Neural cell (in vitro differentiated cells): ENCODE data around the gene CRTAP. TPM values are rescaled to one million over a fixed set of nuclear protein-coding genes. Genes with fewer than 3 reads are reported as not detected.
"Not testable (repeated sequence)": the region's sequence is repeated elsewhere in the genome, so short reads cannot be mapped to it uniquely, and the experiment has no call there.

Experiments
- H2AFZ ChIP-seq: fragments of 200-600, 300-800 bp; sonication (generic), shearing (Covaris generic); 2 replicates; pipeline ENCODE4 v1.6.0; 2014; ENCODE audit warnings: low read depth, mild to moderate bottlenecking, antibody characterized with exemption, low read length, moderate library complexity
- H3F3A ChIP-seq: fragments of 200-600 bp; shearing (Covaris generic); 2 replicates; pipeline ENCODE4 v1.6.1; 2016; ENCODE audit warnings: mild to moderate bottlenecking, moderate library complexity, mixed read lengths, antibody characterized with exemption, low read length; ENCODE audit not compliant: insufficient read depth, poor library complexity, severe bottlenecking
- H3K27ac ChIP-seq: fragments of 200-600, 300-800 bp; sonication (generic), shearing (Covaris generic); 2 replicates; pipeline ENCODE4 v1.5.1; 2014; ENCODE audit warnings: mild to moderate bottlenecking, low read length, moderate library complexity
- H3K27me3 ChIP-seq: fragments of 300-800, 200-600 bp; sonication (generic), shearing (Covaris generic); 2 replicates; pipeline ENCODE4 v1.6.0; 2014; ENCODE audit warnings: mild to moderate bottlenecking, low read depth, low read length, moderate library complexity; ENCODE audit not compliant: insufficient read depth
- H3K36me3 ChIP-seq: fragments of 300-800, 200-600 bp; sonication (generic), shearing (Covaris generic); 2 replicates; pipeline ENCODE4 v1.5.1; 2014; ENCODE audit warnings: mild to moderate bottlenecking, antibody characterized with exemption, low read length, moderate library complexity; ENCODE audit not compliant: insufficient read depth
- H3K4me2 ChIP-seq: fragments of 300-800, 200-600 bp; sonication (generic), shearing (Covaris generic); 2 replicates; pipeline ENCODE4 v1.6.0; 2014; ENCODE audit warnings: mild to moderate bottlenecking, low read length
- H3K4me3 ChIP-seq: fragments of 300-800, 200-600 bp; sonication (generic), shearing (Covaris generic); 2 replicates; pipeline ENCODE4 v1.5.1; 2014; ENCODE audit warnings: mild to moderate bottlenecking, low read length, moderate library complexity
- H3K79me2 ChIP-seq: fragments of 200-600 bp; shearing (Covaris generic); replicated peaks from 2 replicates; pipeline ENCODE4 v1.6.0; 2014; ENCODE audit warnings: mild to moderate bottlenecking, low read length, moderate library complexity; ENCODE audit not compliant: insufficient read depth
- H3K9ac ChIP-seq: fragments of 300-800, 200-600 bp; sonication (generic), shearing (Covaris generic); 2 replicates; pipeline ENCODE4 v1.6.1; 2016; ENCODE audit warnings: mild to moderate bottlenecking, low read length, mixed read lengths
- H3K9me2 ChIP-seq: fragments of 200-600 bp; shearing (Covaris generic); 2 replicates; pipeline ENCODE4 v1.6.1; 2016; ENCODE audit warnings: mild to moderate bottlenecking, low read length, mixed read lengths; ENCODE audit not compliant: insufficient read depth
- H3K9me3 ChIP-seq: fragments of 200-600, 300-800 bp; sonication (generic), shearing (Covaris generic); 2 replicates; pipeline ENCODE4 v1.6.1; 2016; ENCODE audit warnings: mild to moderate bottlenecking, mixed run types, low read length, moderate library complexity, mixed read lengths
- H4K20me1 ChIP-seq: fragments of 200-600 bp; shearing (Covaris generic); 2 replicates; pipeline ENCODE4 v1.6.1; 2016; ENCODE audit warnings: mild to moderate bottlenecking, mixed run types; ENCODE audit not compliant: insufficient read depth
- CTCF ChIP-seq: fragments of 450-650 bp; IDR thresholded peaks from 2 replicates; pipeline ENCODE4 v1.5.1; 2014; ENCODE audit warnings: antibody characterized with exemption, mild to moderate bottlenecking, moderate library complexity; ENCODE audit not compliant: poor library complexity, severe bottlenecking
- EP300 ChIP-seq: fragments of 450-650 bp; conservative IDR thresholded peaks from 2 replicates; pipeline ENCODE4 v1.6.1; 2014; ENCODE audit warnings: antibody characterized with exemption, mild to moderate bottlenecking, moderate library complexity; ENCODE audit not compliant: poor library complexity, severe bottlenecking
- EZH2 ChIP-seq: fragments of 200-600, 300-800 bp; shearing (Covaris generic), sonication (generic); IDR thresholded peaks from 2 replicates; pipeline ENCODE4 v1.6.1; 2014; ENCODE audit warnings: antibody characterized with exemption, low read length, borderline replicate concordance, mild to moderate bottlenecking; ENCODE audit not compliant: insufficient read depth, poor library complexity, severe bottlenecking
- MXI1 ChIP-seq: fragments of 450-650 bp; conservative IDR thresholded peaks from 2 replicates; pipeline ENCODE4 v1.6.1; 2014; ENCODE audit warnings: antibody characterized with exemption, mild to moderate bottlenecking; ENCODE audit not compliant: poor library complexity, severe bottlenecking
- POLR2AphosphoS5 ChIP-seq: IDR thresholded peaks from 2 replicates; pipeline ENCODE4 v1.6.1; 2012
- RAD21 ChIP-seq: fragments of 450-650 bp; conservative IDR thresholded peaks from 2 replicates; pipeline ENCODE4 v1.6.1; 2014; ENCODE audit warnings: antibody characterized with exemption, mild to moderate bottlenecking, moderate library complexity
- REST ChIP-seq: IDR thresholded peaks from 2 replicates; pipeline ENCODE4 v1.6.1; 2012; ENCODE audit warnings: borderline replicate concordance
- SMC3 ChIP-seq: fragments of 450-650 bp; conservative IDR thresholded peaks from 2 replicates; pipeline ENCODE4 v1.6.1; 2014; ENCODE audit warnings: antibody characterized with exemption, mild to moderate bottlenecking, moderate library complexity; ENCODE audit not compliant: poor library complexity
- TAF1 ChIP-seq: IDR thresholded peaks from 2 replicates; pipeline ENCODE4 v1.6.1; 2012; ENCODE audit warnings: low read depth
- polyA plus RNA-seq: library from polyadenylated mRNA; depleted of rRNA; stranded (reverse); fragments of >200 nt; gene quantifications from 2 replicates; pipeline ENCODE4 v1.2.3, GENCODE V29; 2014

CRTAP gene
- polyA plus RNA-seq, 1 donor from 2014 or later, result 7.1 TPM

- Histone ChIP-seq H4K20me1 (no peaks in the 10 kb centered on the region), H3K4me3 (no peak overlapping the region), H3K27ac (no peak overlapping the region), H3F3A (no peaks in the 10 kb centered on the region), H3K79me2 (no peaks in the 10 kb centered on the region), H3K4me2 (no peak overlapping the region), H3K9me2 (no peaks in the 10 kb centered on the region), H3K36me3 (no peaks in the 10 kb centered on the region), H3K9me3 (no peaks in the 10 kb centered on the region), H3K27me3 (no peaks in the 10 kb centered on the region), H3K9ac (no peak overlapping the region), H2AFZ (no peak overlapping the region)
- TF ChIP-seq SMC3, result no peak
- no peak for TF ChIP-seq CTCF
- no peak for TF ChIP-seq REST
- no peak for TF ChIP-seq MXI1
- no peak for TF ChIP-seq POLR2AphosphoS5
- TF ChIP-seq RAD21, result no peak
- no peak for TF ChIP-seq TAF1
- TF ChIP-seq EP300, result no peak
- no peak for TF ChIP-seq EZH2
Measured at GRCh38 chr3:33067484-33067883, 46.3 kb upstream of the CRTAP start.

- H4K20me1 ChIP-seq, H3K4me2 ChIP-seq, H3K27me3 ChIP-seq, H3K9me2 ChIP-seq, H3K36me3 ChIP-seq, H3K9ac ChIP-seq, H3K79me2 ChIP-seq, H3K4me3 ChIP-seq, H3K27ac ChIP-seq, H2AFZ ChIP-seq, H3K9me3 ChIP-seq, H3F3A ChIP-seq: not testable (repeated sequence)
Measured at GRCh38 chr3:33069862-33070261, 44.0 kb upstream of the CRTAP start.

- Histone ChIP-seq H3K9ac (no peak overlapping the region), H3K27ac (no peak overlapping the region), H3K9me2 (no peaks in the 10 kb centered on the region), H3F3A (no peaks in the 10 kb centered on the region), H3K4me3 (no peak overlapping the region), H3K36me3 (no peaks in the 10 kb centered on the region), H3K27me3 (no peaks in the 10 kb centered on the region), H3K4me2 (no peak overlapping the region), H2AFZ (no peak overlapping the region), H3K9me3 (no peaks in the 10 kb centered on the region), H3K79me2 (no peaks in the 10 kb centered on the region), H4K20me1 (no peaks in the 10 kb centered on the region)
- TF ChIP-seq SMC3 (no peak), MXI1 (no peak), CTCF (no peak)
Measured at GRCh38 chr3:33071181-33071580, 42.6 kb upstream of the CRTAP start.
